GM21423 (cell line): ENCODE measurements around the gene HMCN1.
A peak's percentile ranks its signal among the peaks of the same experiment; 100 is the strongest.

Experiments
- ATAC-seq: cut with Tn5 transposase; IDR thresholded peaks from one replicate; pipeline ENCODE4 v1.9.1; 2021; ENCODE audit warnings: mild to moderate bottlenecking, moderate library complexity; ENCODE audit not compliant: unreplicated experiment

Gene HMCN1

DNA sequence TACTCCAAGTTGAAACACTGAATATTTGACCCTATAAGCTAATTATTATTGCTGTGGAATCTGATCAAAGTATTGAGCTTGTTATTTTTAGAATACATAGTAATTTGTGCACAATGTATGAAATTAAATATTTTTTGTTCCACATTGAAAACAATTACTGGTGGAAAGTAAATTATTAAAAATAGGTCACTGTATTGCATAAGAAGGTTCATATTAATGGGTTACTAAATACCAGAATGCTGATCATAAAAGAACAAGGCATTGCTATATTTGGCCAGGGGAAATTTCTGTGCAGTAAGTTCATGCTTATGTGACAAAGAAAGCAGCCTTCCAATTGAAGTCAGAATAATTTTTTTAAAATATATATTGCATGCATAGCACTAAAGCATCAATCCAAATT, 481.4 kb downstream of the HMCN1 start:
- no peak for ATAC-seq

DNA sequence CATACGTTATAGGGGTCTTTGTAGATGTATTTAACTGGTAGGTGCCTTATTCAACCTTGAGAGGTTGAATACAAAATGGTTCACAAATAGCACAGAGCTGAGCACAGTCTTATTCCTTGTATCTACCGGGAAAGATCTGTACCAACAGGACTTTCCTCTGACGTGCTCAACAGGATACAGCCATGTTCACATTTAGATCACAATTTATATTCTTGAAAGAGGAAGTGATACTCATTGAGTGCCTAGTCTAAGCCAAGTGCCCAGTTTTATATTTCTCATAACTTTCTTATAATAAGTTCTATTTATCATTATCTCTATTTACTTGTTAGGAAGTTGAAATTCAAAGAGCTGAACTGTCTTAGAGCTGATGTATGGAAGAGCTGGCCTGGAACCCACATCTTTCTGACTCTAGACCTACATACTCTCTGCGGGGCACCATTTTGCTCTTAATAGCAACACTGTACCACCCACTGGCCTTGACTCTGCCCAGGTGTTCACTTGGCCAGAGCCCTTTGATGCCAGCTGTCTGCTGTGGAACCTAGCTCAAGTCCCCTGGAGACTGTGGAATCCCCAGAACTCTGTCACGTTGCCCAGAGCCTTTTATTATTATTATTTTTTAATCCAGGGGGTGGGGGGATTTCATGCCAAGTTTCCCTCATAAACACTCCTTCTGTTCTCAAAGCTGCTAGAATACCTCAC, 484.6 kb downstream of the HMCN1 start:
- peak; percentile 91 for ATAC-seq

DNA sequence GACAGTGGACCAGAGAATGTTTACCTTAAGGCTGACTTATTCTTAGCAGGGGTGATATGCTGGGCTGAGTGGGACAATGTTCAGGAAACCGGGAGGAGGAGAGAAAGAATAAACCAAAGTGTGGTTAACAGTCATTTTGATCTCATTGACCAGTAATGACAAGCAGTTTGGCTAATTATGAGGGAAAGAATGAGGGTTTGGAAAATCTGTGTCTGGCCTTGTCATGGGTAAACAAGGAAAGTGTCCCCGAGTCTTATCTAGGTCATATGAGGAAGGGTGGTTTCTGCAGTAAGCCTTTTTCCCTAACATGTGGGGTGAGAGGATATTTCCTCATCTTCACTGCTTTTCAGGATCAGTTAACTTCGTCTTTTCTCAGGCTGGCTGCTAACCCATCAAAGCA, 485.9 kb downstream of the HMCN1 start:
- ATAC-seq = no peak

DNA sequence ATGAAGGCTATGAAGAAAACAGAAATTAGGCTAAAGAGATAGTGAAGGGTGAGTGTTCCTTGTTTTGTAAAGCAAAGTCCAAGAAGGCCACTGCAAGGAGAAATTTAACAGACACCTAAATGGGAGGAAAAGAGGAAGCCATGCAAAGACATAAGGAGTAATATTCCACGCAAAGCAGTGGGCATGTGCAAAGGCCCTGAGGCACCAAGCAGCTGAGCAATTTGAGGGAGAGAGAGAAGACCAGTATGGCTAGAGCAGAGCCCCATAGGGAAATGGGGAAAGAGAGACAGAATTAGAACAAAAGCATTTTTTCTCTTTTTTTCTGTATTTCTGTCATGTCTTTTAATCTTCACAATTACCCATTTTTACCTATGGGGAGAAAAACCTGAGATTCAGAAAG, 486.7 kb downstream of the HMCN1 start:
- no peak for ATAC-seq

DNA sequence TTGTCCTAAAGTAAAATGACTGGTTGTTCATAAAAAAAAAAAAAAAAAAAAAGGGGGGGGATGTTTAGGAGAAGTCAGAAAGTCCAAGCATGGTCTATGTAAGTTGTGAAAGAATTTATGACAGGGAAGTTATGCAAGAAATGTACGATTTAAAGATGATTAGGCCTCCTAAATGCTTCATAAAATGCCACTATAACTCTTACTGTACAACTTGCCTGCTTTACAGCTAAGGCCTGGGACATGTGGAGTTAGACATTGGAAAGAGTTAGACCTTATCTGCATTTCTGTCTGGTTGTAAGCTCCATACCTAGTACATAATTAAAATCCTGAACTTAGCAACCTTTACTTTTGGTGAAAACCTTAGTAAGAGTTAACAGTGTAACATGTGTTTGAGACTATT, 490.9 kb downstream of the HMCN1 start:
- no peak for ATAC-seq

DNA sequence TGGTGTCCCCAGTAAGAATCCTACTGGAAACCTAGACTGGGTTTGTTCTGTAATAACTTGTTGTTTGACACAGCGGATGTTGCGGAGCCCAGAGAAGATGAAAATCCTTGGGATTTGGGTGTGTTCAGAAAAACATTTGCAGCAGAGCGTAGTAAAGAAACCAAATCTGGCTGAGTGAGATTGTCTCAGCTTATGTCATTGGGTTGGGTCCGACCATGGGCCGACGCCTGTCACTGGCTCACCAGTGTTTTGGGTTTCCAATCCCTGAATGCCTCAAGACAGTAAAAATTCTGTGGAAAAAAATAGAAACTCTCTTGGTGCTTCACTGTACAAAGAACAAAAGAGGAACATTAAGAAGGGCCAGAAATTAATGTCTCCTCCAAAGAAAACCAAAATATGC, 494.6 kb downstream of the HMCN1 start:
- ATAC-seq = no peak

DNA sequence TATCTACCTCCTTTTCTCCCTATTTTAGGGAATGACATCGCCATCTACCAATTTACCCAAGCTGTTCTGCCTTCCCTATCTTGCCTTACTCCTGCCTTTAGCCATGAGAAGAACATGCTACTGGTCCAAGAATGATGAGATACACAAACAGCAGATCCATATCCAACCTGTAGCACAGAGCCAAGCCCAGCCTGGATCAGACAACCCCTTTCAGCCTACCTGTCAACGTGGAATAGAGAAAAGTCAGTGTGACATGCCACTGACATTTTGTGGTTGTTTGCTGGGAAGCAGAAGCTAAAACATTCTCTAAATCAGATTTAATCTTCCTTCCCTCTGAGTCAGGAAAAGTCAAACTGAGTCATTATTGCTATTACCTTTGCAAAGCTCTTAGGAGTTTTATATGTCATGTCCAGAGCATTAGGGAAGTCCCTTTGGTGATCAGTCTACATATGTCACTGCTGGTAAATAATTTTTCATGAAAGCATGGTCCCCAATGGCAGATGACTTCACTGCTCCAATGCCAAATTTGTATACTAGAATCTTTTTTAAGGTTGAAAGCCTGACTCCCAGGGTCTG, 497.8 kb downstream of the HMCN1 start:
- no peak for ATAC-seq

DNA sequence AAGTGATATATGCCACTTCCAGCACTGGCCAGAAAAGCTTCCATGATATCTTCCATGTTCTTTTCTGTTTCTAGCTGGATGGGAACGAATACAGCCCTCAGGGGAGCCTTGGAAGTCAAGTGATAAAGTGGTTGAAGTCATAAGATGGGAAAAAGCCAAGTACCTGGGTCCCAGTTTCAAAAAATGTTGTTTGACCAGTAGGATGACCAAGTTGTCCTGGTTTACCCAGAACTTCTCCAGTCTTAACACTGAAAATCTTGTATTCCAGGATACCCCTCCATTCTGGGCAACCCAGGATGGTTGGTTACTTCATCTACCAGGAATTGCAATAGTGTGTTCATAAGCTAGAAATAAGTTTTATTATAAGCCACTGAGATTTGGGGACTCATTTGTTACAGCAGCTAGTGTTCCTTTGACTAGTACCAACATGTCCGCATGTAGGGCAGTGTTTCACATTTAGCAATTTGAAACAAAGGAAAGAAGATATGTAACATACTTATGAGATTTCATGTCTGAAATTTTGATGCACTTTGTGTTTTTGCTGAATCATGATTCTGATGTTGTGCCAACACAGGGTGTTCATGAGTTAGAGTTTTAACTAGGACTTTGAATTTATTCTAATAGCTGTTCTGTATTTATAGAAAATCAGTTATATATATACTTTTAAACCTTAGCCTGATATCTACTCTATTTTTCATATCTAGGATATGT, 500.9 kb downstream of the HMCN1 start:
- no peak for ATAC-seq

DNA sequence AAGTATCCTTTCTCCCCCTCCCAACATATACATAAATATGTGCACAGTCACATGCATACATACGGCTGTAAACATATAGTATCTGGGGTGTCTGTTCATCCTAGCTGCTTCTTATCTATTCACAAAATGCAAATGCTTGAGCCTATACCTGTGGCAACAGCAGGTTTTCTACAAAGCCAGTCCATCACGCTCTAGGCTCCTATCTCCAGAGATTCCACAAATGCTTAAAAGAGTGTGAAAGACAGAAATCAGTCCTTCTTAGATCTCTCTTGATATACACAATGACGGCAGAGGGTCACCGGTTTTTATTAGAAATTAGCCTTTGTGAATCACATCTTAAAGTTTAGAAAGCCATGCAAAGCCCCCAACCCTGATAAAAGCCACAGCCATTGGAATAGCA, 501.5 kb downstream of the HMCN1 start:
- ATAC-seq = no peak

DNA sequence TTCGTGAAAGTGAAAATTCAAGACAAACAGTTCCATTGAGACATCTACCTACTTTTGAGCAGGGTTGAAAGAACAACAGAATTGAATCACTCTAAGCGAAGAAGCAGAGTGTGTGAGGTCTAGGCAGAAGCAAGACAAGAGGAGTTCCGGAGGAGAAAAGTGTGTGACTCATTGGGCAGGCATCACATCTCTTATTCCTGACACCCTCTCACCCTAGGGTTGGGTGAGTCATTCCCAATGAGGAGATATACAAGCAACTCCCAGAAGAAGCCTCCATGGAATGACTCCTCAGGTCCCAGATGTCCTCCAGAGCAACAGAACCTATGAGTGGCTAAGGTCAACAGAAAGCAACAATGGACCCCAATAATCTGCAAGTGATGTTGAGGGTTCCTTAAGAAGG, 502.7 kb downstream of the HMCN1 start:
- ATAC-seq = no peak

DNA sequence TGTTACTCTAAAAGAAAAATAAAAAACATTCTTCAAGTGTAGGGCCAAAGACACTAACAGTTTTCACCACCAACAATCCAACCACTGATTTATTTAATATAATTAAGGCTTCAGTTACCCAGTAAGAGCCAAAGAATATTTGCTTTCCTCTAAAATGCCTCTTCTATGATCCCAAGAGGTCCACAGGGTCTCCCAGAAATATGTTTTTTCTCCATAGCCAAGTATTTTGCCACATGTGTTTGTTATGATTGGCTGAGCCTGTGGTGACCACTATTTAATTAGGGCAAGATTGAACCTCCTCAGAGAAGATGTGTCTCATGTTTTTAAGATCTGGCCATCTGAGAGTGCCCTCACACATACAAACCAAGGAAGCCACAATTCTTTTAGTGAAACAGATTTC, 505.0 kb downstream of the HMCN1 start:
- ATAC-seq = no peak

DNA sequence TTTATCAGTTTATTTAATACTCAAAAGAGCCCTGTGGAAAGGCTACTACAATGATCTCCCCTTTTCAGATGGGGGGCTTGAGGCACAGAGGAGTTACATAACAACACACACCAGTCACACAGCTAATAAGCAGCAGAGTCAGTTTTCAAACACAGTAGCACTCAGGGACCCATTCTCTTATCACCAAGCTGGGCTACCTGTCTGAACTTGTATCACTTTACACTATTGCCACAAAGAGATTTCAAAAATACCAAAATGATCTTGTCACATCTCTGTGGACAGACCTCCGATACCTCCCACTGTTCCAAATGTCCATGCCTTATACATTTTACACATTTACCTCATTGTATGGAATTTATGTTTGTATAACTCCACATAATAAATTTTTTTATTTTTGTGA, 506.2 kb downstream of the HMCN1 start:
- ATAC-seq = no peak
